Astrocyte (in vitro differentiated cells and primary cell): ENCODE results near the gene CARM1. TPM values are rescaled to one million over a fixed set of nuclear protein-coding genes. Genes with fewer than 3 reads are reported as not detected.

Experiments used
- DNase-seq: peaks from one replicate; pipeline ENCODE4 v3.0.0-alpha.2; 2010; ENCODE audit warnings: low read depth
- FAIRE-seq: peaks from 2 replicates; lab custom pipeline; 2011; peaks lifted over from hg19 to GRCh38; lab: Jason Lieb, UNC
- H2AFZ ChIP-seq: 2 replicates; pipeline ENCODE4 v1.6.0; 2012; ENCODE audit warnings: low read depth, low read length, inconsistent platforms
- H3K27ac ChIP-seq: 2 replicates; pipeline ENCODE4 v1.5.1; 2011; ENCODE audit warnings: low read depth, low read length, inconsistent platforms
- H3K27me3 ChIP-seq: 2 replicates; pipeline ENCODE4 v1.6.0; 2011; ENCODE audit warnings: low read length, inconsistent platforms; ENCODE audit not compliant: insufficient read depth
- H3K36me3 ChIP-seq: 2 replicates; pipeline ENCODE4 v1.5.1; 2011; ENCODE audit warnings: low read length, inconsistent platforms; ENCODE audit not compliant: insufficient read depth
- H3K4me1 ChIP-seq: 2 replicates; pipeline ENCODE4 v1.5.1; 2011; ENCODE audit warnings: low read length, inconsistent platforms; ENCODE audit not compliant: insufficient read depth
- H3K4me2 ChIP-seq: 2 replicates; pipeline ENCODE4 v1.6.0; 2012; ENCODE audit warnings: low read length, inconsistent platforms
- H3K4me3 ChIP-seq: 2 replicates; pipeline ENCODE4 v1.5.1; 2011; ENCODE audit warnings: low read depth, mild to moderate bottlenecking, low read length, inconsistent platforms; ENCODE audit not compliant: insufficient read depth
- H3K79me2 ChIP-seq: 2 replicates; pipeline ENCODE4 v1.6.0; 2012; ENCODE audit warnings: mild to moderate bottlenecking, low read length, inconsistent platforms; ENCODE audit not compliant: insufficient read depth
- H3K9ac ChIP-seq: 2 replicates; pipeline ENCODE4 v1.6.0; 2012; ENCODE audit warnings: mild to moderate bottlenecking, low read length, inconsistent platforms
- H3K9me3 ChIP-seq: 2 replicates; pipeline ENCODE4 v1.5.1; 2012; ENCODE audit warnings: low read depth, mild to moderate bottlenecking, low read length, inconsistent platforms; ENCODE audit not compliant: insufficient read depth
- H4K20me1 ChIP-seq: 2 replicates; pipeline ENCODE4 v1.6.0; 2012; ENCODE audit warnings: low read length, inconsistent platforms; ENCODE audit not compliant: insufficient read depth
- H3K27ac Mint-ChIP-seq: one replicate; pipeline ENCODE4 v1.8.0; 2021; ENCODE audit warnings: mild to moderate bottlenecking, mixed read lengths; ENCODE audit not compliant: unreplicated experiment
- H3K27me3 Mint-ChIP-seq: one replicate; pipeline ENCODE4 v1.8.0; 2021; ENCODE audit warnings: low read depth, mixed read lengths; ENCODE audit not compliant: unreplicated experiment
- H3K36me3 Mint-ChIP-seq: one replicate; pipeline ENCODE4 v1.8.0; 2021; ENCODE audit warnings: low read depth, mixed read lengths; ENCODE audit not compliant: unreplicated experiment
- H3K4me1 Mint-ChIP-seq: one replicate; pipeline ENCODE4 v1.8.0; 2021; ENCODE audit warnings: low read depth, mixed read lengths; ENCODE audit not compliant: unreplicated experiment
- H3K4me3 Mint-ChIP-seq: one replicate; pipeline ENCODE4 v1.8.0; 2021; ENCODE audit warnings: mild to moderate bottlenecking, moderate library complexity, mixed read lengths; ENCODE audit not compliant: unreplicated experiment
- H3K9me3 Mint-ChIP-seq: one replicate; pipeline ENCODE4 v1.8.0; 2021; ENCODE audit warnings: mild to moderate bottlenecking, mixed read lengths; ENCODE audit not compliant: unreplicated experiment
- CTCF ChIP-seq: IDR thresholded peaks from 2 replicates; pipeline ENCODE4 v1.5.1; 2011; ENCODE audit warnings: low read depth, mild to moderate bottlenecking, inconsistent platforms, low read length, moderate library complexity; ENCODE audit not compliant: insufficient read depth
- EZH2 ChIP-seq: IDR thresholded peaks from 2 replicates; pipeline ENCODE4 v1.6.1; 2012; ENCODE audit warnings: mild to moderate bottlenecking, low read length, inconsistent platforms; ENCODE audit not compliant: insufficient read depth
- total RNA-seq: library from RNA; stranded (reverse); gene quantifications from 2 replicates; pipeline ENCODE4 v1.2.1, GENCODE V29; 2021

CARM1 gene
- total RNA-seq, 1 donor from 2014 or later, result 62.6 TPM

GRCh38 chr19:10922638-10923014 is 51.3 kb downstream of the CARM1 start:
- Histone ChIP-seq H3K4me1 (peaks cover 4% of the 10 kb centered on the region), H3K4me2 (no peak overlapping the region), H4K20me1 (peaks cover 28% of the 10 kb centered on the region), H3K9me3 (no peaks in the 10 kb centered on the region), H3K4me3 (no peak overlapping the region), H3K79me2 (peaks cover 14% of the 10 kb centered on the region), H2AFZ (no peak overlapping the region), H3K9ac (no peak overlapping the region), H3K27ac (no peak overlapping the region), H3K27me3 (no peaks in the 10 kb centered on the region), H3K36me3 (peaks cover 13% of the 10 kb centered on the region)
- Mint-ChIP-seq H3K27me3 (no peaks in the 10 kb centered on the region), H3K4me3 (no peak overlapping the region), H3K9me3 (no peaks in the 10 kb centered on the region), H3K27ac (no peak overlapping the region), H3K4me1 (peaks cover 8% of the 10 kb centered on the region), H3K36me3 (peaks cover 4% of the 10 kb centered on the region)
- FAIRE-seq, result no peak
- no peak for TF ChIP-seq CTCF
- no peak for TF ChIP-seq EZH2
- no peak for DNase-seq

DNA sequence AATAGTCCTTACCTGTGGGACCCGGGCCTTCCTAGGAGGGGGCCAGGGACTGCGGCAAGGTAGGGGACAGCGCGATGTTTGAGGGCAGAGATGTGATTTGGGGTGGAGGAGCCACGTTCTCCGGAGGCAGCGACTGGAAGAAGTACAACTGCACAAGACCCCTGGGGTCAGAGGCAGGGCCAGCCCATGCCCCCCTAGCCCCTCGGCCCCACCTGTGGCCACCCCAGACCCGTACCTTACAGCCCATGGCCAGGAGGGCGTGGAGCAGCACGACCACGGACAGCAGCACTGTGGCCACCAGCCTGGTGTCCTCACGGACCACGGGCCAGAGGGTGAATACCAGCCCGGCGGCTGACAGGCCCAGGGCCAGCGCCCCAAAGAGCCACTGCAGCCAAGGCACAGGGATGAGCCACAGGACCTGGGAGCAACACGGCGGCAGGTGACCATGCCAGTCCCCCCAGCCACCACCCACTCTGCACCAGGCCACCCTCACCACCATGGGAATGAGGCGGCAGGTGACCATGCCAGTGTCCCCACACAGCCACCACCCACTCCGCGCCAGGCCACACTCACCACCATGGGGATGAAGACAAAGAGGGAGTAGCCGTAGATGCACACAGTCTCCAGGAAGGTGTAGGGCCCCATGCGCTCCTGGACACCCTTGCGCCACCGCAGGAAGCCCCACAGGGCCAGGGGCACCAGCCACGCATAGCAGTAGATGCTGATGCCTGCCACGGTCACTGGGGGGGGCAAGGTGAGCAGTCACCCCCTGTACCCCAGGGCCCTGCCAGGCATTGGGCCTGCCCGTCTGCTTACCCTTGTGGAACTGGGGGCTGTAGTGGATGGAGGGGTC is 52.1 kb downstream of the CARM1 start:
- Histone ChIP-seq H3K79me2 (peaks cover 22% of the 10 kb centered on the region), H3K9me3 (no peaks in the 10 kb centered on the region), H4K20me1 (peaks cover 28% of the 10 kb centered on the region), H3K4me3 (no peak overlapping the region), H2AFZ (no peak overlapping the region), H3K36me3 (peaks cover 13% of the 10 kb centered on the region), H3K9ac (no peak overlapping the region), H3K27ac (no peak overlapping the region), H3K4me1 (peaks cover 8% of the 10 kb centered on the region), H3K27me3 (no peaks in the 10 kb centered on the region), H3K4me2 (no peak overlapping the region)
- Mint-ChIP-seq H3K4me1 (peaks cover 8% of the 10 kb centered on the region), H3K27me3 (no peaks in the 10 kb centered on the region), H3K27ac (no peak overlapping the region), H3K4me3 (no peak overlapping the region), H3K9me3 (no peaks in the 10 kb centered on the region), H3K36me3 (peaks cover 4% of the 10 kb centered on the region)
- no peak for DNase-seq
- no peak for FAIRE-seq
- TF ChIP-seq EZH2 (no peak), CTCF (no peak)

DNA sequence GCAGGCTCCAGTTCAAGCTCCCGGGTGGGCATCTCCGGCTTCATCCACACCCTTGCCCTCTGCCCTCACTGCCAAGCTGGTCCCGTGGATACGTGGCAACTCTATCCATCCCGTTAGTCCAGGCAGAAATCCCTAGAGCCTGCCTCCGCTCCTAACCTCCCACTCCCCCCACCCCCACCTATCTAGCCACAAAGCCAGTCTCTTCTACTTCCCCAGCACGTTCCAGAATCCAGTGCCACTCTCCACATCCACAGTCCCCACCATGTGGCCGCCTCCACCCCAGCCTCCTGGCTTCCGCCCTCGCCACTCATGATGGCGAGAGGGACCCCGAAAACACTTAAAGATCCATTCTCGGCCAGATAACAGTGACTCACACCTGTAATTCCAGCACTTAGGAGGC is 53.2 kb downstream of the CARM1 start:
- Histone ChIP-seq H4K20me1 (peaks cover 29% of the 10 kb centered on the region), H3K4me3 (no peak overlapping the region), H2AFZ (no peak overlapping the region), H3K27ac (no peak overlapping the region), H3K9ac (no peak overlapping the region), H3K79me2 (peaks cover 30% of the 10 kb centered on the region), H3K4me1 (peaks cover 13% of the 10 kb centered on the region), H3K36me3 (peaks cover 6% of the 10 kb centered on the region), H3K27me3 (no peaks in the 10 kb centered on the region), H3K4me2 (no peak overlapping the region), H3K9me3 (no peaks in the 10 kb centered on the region)
- Mint-ChIP-seq H3K27ac (peak overlapping the region; percentile 47), H3K36me3 (peaks cover 4% of the 10 kb centered on the region), H3K4me3 (no peak overlapping the region), H3K4me1 (peaks cover 8% of the 10 kb centered on the region), H3K27me3 (no peaks in the 10 kb centered on the region), H3K9me3 (no peaks in the 10 kb centered on the region)
- no peak for DNase-seq
- FAIRE-seq, result no peak
- no peak for TF ChIP-seq CTCF
- no peak for TF ChIP-seq EZH2
